Non-pigmented ciliary epithelial cell (primary cell): ENCODE measurements around the gene PALLD.

ENCODE experiments used
- DNase-seq: peaks from one replicate; pipeline ENCODE4 v3.0.0-alpha.2; 2010; ENCODE audit warnings: low read depth

PALLD gene

GRCh38 chr4:168877511-168878491 lies 380.9 kb downstream of the PALLD start:
- DNase-seq = no peak

DNA sequence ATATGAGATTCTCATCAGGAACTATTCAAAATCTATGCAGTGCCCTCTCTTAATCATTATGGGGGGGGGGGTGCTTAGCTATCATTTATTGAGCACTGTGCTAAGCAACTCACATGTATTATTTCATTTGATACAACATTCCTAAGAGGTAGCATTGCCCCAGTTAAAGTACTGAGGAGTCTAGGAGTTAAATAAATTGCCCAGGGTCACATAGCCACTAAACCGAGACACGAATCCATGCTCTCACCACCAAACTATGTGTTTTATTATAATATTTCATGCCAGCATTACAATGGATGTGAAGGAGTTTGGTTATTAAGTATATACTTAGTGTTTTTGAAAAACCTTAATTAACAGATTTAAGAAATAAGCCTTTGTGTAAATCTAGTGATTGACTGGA lies 381.8 kb downstream of the PALLD start:
- no peak for DNase-seq

- DNase-seq = no peak
Measured at GRCh38 chr4:168879188-168879587, 382.3 kb downstream of the PALLD start.

DNA sequence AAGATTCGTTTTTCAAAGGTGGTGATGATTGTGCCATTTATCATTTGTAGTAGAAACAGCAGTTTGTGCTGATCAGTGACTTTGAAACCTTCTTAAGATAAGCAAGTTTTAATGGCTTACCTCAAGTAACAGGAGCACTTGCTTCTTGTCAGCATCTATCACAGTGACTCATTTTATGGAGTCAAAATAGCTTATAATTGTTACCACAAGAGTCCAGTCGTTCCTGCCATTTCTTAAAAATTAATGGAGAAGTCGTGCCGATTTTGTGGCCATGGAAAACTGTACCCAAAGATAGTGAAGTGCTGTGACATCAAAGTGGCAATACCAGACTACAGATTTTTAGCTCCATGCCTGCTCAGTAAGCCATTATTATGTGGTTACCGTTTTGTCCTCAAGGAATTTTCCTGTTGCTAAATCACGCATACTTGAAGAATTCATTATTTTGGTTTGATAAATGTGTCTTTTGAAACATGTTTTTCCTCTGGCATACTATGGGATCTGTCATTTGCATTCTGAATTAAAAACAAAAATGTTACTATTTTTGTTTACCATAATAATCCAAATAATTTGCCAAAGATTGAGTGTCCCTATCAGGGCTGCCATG lies 383.3 kb downstream of the PALLD start:
- DNase-seq = no peak

DNA sequence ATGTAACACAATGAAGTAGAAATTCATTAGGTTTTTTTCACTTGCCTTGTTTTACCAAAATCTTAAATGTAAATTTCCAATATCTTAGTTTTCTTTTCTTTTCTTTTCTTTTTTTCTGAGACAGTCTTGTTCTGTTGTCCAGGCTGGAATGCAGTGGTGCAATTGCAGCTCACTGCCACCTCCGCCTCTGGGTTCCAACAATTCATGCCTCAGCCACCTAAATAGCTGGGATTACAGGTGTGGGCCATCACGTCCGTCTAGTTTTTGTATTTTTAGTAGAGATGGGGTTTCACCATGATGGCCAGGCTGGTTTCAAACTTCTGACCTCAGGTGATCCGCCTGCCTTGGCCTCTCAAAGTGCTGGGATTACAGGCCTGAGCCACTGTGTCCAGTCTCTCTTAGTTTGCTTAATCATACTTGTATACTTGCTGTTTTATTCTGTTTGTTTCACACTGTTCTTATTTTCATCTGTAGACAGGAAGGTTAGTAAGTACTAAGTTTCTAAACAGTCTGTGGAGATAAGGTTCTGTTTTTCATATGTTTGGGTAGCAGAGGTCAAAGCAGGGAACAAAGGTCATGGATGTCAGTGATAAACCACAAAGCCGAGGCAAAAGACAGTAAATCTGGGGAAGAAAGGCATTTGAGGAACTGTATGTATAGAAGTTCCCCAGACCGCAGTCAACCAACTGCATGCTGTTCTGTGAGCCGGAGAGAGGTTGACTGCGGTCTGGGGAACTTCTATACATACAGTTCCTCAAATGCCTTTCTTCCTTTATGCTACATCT lies 384.2 kb downstream of the PALLD start:
- no peak for DNase-seq

DNA sequence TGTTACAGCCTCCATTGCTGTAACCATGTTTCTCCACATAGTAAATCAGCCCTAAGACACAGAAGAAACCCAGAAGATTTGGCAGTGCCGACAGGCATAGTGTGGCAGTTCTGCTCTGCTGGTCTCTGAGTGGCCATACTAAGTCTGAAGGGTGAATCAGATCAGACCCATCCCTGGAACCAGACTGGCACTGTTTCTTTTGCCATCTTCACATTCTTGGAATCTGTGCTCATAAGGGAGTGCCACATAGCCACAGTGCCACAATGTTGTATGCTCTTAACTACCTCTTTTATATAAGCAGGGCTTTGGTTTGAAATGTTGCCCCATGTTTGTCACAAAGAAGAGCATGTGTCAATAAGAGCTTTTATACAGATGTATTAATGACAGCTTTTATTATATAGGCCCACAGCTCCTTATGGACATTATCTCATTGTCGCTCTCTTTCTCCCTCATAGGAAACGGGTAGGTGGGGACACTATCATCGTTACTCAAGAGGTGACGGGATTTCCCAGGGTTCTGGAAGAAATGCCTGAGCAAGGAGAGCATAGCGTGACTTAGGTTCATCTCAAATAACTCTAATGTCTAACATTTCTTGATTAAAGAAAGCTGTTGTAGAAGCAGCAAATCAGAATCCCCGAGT lies 385.0 kb downstream of the PALLD start:
- DNase-seq = no peak

- no peak for DNase-seq
Measured at GRCh38 chr4:168882650-168883233, 385.9 kb downstream of the PALLD start.

GRCh38 chr4:168883513-168883912 lies 386.7 kb downstream of the PALLD start:
- no peak for DNase-seq

DNA sequence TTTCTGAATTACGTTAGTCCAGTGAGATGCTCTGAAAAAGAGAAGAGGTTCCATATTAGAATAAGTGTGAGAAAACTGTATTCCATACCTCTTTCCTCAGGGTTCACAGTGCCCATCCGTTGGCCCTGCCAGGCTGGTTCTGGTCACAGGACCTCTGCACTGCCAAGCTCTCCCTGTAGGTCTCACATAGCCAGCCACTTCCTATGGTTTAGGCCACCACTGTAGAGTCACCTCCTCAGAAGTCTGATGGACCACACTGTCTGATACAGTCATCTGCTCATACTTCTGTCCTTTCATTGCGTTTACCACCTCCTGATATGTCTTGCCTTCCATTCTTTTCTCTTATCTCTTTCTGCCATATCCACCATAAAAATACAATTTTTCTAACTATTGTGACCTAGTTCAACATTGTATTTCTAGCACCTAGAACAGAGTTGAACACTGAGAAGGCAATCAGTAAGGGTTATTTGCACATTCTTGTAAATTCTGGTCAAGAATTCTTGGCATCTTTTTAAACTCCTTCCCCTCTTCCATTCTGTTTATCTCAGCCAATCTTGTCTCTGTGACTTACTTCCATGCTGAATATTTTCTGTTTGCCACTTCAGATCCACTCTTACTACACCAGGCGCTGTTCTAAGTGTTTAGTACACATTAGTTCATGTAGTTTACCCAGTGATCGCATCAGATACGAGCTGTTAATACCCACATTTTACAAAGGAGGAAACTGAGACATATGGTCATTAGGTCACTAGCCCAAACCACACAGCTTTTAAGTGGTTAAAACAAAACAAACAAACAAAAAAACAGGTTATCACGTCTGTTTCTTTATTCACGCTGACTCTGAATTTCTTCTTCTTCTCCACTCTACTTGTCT lies 387.6 kb downstream of the PALLD start:
- no peak for DNase-seq

- DNase-seq = no peak
Measured at GRCh38 chr4:168885400-168885799, 388.5 kb downstream of the PALLD start.

GRCh38 chr4:168886351-168886750 lies 389.5 kb downstream of the PALLD start:
- DNase-seq = peak; percentile 62

DNA sequence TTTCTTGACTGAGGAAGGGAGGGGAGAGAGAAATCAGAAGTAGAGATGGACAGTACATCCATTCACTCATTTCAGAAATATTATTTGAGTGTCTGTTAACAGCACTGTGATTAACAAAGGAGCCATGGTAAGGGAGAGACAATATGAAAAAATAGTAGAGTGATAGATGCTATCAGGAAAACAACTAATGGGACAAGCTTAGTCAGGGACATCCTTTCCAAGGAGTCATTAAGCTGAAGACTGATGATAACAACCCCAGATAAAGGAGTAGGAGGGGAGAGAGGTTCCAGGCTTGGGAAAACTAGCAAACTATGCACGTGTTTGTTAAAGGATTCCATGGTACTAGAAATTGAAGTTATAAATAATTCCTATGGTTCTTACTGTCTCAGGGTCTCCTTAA lies 391.0 kb downstream of the PALLD start:
- DNase-seq = no peak

GRCh38 chr4:168888715-168889215 lies 391.9 kb downstream of the PALLD start:
- no peak for DNase-seq

DNA sequence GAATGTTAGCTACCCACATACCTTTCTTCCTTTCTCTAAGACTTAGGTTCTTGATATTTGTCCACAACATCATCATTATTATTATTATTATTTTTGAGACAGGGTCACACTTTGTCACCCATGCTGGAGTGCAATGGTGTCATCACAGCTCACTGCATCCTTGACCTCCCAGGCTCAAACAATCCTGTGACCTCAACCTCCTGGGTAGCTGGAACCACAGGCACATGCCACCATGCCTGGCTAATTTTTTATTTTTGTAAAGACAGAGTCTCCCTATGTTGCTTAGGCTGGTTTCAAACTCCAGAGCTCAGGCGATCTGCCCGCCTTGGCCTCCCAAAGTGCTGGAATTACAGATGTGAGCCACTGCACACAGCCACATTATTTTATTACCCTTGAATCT lies 394.2 kb downstream of the PALLD start:
- DNase-seq = no peak

- no peak for DNase-seq
Measured at GRCh38 chr4:168891688-168892087, 394.8 kb downstream of the PALLD start.

GRCh38 chr4:168892475-168892874 lies 395.6 kb downstream of the PALLD start:
- no peak for DNase-seq

DNA sequence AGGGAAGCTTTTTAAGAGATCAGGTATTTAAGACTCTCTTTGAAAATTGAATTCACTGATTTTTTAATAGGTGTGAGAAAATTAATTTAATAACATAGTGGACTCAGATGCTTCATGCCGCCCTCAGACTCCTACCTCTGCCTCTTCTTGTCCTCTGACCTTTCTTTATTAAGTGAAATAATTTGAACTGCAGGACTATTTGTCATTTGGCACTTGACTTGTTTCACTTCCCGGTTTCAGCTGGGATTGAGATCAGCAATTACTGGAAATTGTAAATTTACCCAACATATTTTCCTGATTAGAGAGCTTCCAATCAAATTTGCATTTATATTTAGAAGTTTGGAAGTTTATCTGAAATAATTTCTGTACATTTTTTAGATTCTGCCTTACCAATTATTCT lies 396.4 kb downstream of the PALLD start:
- no peak for DNase-seq

GRCh38 chr4:168893807-168894206 lies 397.0 kb downstream of the PALLD start:
- DNase-seq = no peak

DNA sequence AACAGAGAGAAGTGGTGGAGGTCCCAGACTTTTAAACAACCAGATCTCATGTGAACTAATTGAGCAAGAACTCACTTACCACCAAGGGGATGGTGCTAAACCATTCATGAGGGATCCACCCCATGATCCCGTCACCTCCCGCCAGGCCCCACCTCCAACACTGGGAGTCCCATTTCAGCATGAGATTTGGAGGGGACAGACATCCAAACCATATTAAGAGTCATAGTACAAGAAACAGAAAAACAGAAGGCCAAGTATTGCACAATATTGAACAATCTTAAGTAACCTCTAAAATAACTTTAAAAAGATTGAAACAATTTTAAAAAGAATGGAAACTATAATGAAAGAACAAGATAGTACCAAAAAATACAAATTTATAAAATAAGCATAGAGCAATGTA lies 403.2 kb downstream of the PALLD start:
- no peak for DNase-seq

- no peak for DNase-seq
Measured at GRCh38 chr4:168907119-168907698, 410.4 kb downstream of the PALLD start.
